ENCODE data around the gene TOR2A. TPM values are rescaled to one million over a fixed set of nuclear protein-coding genes. Genes with fewer than 3 reads are reported as not detected.

TOR2A gene
- total RNA-seq, 4 donors from 2014 or later = 31.4 to 126 (median 48.1) TPM

DNA sequence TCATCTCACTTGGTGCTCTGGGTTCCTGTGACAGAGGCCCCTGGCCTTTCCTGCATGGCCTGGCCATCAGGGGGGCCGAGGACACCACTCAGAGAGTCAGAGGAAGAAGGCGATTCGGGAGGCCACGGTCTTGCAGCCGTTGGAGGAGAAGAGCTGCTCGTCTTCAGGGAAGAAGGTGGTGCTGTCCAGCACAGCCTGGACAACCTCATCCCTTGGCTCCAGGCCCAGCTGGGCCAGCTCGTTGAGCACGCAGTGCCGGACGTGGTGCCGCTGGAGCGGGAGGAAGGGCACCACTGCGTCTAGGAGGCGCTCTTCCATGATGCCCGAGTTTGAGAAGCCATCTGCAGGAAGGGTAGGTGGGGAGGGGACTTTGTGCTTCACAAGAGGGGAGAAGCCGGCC lies 3.2 kb downstream of the TOR2A start:
- H3K9me3 ChIP-seq = no peaks in the 10 kb centered on the region
- H3K4me3 ChIP-seq = no peak overlapping the region
- H3K4me1 ChIP-seq = peaks cover 6 to 14% (median 11%) of the 10 kb centered on the region in 4 donors
- TF ChIP-seq POLR2AphosphoS5 (IDR thresholded peaks at IDR 0.05) (peak in 1 of 3 donors; percentile 50), EP300 (IDR thresholded peaks at IDR 0.05; ENCODE audit: low read depth) (no peak)
- no peak for DNase-seq
- no peak overlapping the region for H3K27ac ChIP-seq
- intact Hi-C loops (cut with DNase I; ENCODE audit: low total_unique reads) = loop anchor here (5.0 to 10.0 kb wide), 2 partner anchors 140 to 227 kb away; no protein-coding TSS in a partner anchor
- no peaks in the 10 kb centered on the region for H3K27me3 ChIP-seq
- WGBS, 2 donors (ENCODE audit: low coverage in 1 of 2) = 85 to 100% methylated on average over 1 to 16 of the region's 16 CpGs
- in situ Hi-C loops (cut with MboI; ENCODE audit: low pct_ligation_motif_present in 1 of 4, low pct_unique_long_range_greater_than_20kb in 1 of 4, low sequenced_read_pairs in 3 of 4) = loop anchor here (10.0 to 25.0 kb wide), 5 partner anchors 133 to 220 kb away; no protein-coding TSS in a partner anchor
- H3K36me3 ChIP-seq = peaks cover 0 to 4% (median 0%) of the 10 kb centered on the region in 4 donors

DNA sequence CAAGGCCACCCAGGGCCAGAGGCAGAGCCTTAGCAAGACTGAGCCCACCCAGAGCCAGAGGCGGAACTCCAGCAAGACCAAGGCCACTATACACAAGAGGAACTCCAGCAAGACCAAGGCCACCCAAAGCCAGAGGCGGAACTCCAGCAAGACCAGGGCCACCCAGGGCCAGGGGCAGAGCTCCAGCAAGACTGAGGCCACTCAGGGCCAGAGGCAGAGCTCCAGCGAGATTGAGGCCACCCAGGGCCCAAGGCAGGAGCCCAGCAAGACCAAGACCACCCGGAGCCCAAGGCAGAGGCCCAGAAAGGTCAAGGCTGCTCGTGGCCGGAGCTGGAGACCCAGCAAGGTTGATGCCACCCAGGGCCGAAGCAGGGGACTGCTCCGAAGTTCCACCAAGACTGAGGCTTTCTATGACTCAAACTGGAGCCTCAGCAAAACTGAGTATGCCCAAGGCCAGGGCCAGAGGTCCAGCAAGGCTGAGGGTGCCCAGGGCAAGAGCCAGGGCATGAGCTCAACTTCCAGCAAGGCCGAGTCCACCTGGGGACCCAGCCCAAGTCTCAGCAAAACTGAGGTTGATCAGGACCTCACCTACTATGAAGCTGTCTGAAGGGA lies 4.2 kb downstream of the TOR2A start:
- 84% methylated on average over 8 of the region's 9 CpGs; no CpG with 5 or more reads in 1 of the 2 donors for WGBS, 2 donors (ENCODE audit: low coverage in 1 of 2)
- no peak overlapping the region for H3K27ac ChIP-seq
- no peak for DNase-seq
- H3K4me1 ChIP-seq = peaks cover 6 to 14% (median 11%) of the 10 kb centered on the region in 4 donors
- TF ChIP-seq, protein P1, sequence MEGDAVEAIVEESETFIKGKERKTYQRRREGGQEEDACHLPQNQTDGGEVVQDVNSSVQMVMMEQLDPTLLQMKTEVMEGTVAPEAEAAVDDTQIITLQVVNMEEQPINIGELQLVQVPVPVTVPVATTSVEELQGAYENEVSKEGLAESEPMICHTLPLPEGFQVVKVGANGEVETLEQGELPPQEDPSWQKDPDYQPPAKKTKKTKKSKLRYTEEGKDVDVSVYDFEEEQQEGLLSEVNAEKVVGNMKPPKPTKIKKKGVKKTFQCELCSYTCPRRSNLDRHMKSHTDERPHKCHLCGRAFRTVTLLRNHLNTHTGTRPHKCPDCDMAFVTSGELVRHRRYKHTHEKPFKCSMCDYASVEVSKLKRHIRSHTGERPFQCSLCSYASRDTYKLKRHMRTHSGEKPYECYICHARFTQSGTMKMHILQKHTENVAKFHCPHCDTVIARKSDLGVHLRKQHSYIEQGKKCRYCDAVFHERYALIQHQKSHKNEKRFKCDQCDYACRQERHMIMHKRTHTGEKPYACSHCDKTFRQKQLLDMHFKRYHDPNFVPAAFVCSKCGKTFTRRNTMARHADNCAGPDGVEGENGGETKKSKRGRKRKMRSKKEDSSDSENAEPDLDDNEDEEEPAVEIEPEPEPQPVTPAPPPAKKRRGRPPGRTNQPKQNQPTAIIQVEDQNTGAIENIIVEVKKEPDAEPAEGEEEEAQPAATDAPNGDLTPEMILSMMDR (IDR thresholded peaks at IDR 0.05) = no peak
- no peaks in the 10 kb centered on the region for H3K9me3 ChIP-seq
- in situ Hi-C loops (cut with MboI; ENCODE audit: low pct_ligation_motif_present in 1 of 4, low pct_unique_long_range_greater_than_20kb in 1 of 4, low sequenced_read_pairs in 3 of 4) (loop anchor here (10.0 to 25.0 kb wide), 5 partner anchors 134 to 219 kb away; no protein-coding TSS in a partner anchor), intact Hi-C loops (cut with DNase I; ENCODE audit: low total_unique reads) (loop anchor here (5.0 to 10.0 kb wide), 2 partner anchors 139 to 226 kb away; no protein-coding TSS in a partner anchor)
- peaks cover 0 to 4% (median 0%) of the 10 kb centered on the region in 4 donors for H3K36me3 ChIP-seq
- no peak overlapping the region for H3K4me3 ChIP-seq
- no peaks in the 10 kb centered on the region for H3K27me3 ChIP-seq

DNA sequence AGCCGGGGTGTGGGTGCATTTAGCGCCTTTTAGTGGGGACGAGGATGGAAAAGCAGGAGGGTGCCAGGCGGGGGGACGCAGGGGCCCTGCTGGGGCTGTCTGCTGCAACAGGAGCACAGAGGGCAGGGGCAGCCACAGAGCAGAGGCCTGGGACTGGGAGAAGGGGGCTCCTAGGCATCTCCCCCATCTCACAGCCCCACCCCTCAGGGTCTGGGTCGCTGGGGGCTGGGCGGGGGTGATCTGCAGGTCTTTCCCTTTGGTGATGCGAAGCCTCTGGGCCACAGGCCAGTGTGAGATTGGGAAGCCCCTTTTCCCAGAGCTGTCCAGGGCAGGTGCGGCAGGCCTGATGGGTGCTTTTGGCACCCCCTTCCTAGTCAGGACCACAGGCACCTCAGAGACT lies 4.8 kb downstream of the TOR2A start:
- no peaks in the 10 kb centered on the region for H3K27me3 ChIP-seq
- WGBS, 2 donors (ENCODE audit: low coverage in 1 of 2) = 87% methylated on average over 8 of the region's 9 CpGs; no CpG with 5 or more reads in 1 of the 2 donors
- H3K4me3 ChIP-seq = no peak overlapping the region
- peaks cover 0 to 4% (median 0%) of the 10 kb centered on the region in 4 donors for H3K36me3 ChIP-seq
- in situ Hi-C loops (cut with MboI; ENCODE audit: low pct_ligation_motif_present in 1 of 4, low pct_unique_long_range_greater_than_20kb in 1 of 4, low sequenced_read_pairs in 3 of 4) (loop anchor here (10.0 to 25.0 kb wide), 5 partner anchors 135 to 218 kb away; no protein-coding TSS in a partner anchor), intact Hi-C loops (cut with DNase I; ENCODE audit: low total_unique reads) (loop anchor here (5.0 to 10.0 kb wide), 2 partner anchors 138 to 225 kb away; no protein-coding TSS in a partner anchor)
- no peak overlapping the region for H3K27ac ChIP-seq
- H3K9me3 ChIP-seq = no peaks in the 10 kb centered on the region
- no peak for DNase-seq
- peaks cover 6 to 10% (median 9%) of the 10 kb centered on the region in 4 donors for H3K4me1 ChIP-seq
- TF ChIP-seq POLR2A (IDR thresholded peaks at IDR 0.05) (no peak), POLR2AphosphoS5 (IDR thresholded peaks at IDR 0.05) (no peak), EP300 (IDR thresholded peaks at IDR 0.05; ENCODE audit: low read depth) (no peak)
- TF ChIP-seq, protein P1 (IDR thresholded peaks at IDR 0.05) = no peak

DNA sequence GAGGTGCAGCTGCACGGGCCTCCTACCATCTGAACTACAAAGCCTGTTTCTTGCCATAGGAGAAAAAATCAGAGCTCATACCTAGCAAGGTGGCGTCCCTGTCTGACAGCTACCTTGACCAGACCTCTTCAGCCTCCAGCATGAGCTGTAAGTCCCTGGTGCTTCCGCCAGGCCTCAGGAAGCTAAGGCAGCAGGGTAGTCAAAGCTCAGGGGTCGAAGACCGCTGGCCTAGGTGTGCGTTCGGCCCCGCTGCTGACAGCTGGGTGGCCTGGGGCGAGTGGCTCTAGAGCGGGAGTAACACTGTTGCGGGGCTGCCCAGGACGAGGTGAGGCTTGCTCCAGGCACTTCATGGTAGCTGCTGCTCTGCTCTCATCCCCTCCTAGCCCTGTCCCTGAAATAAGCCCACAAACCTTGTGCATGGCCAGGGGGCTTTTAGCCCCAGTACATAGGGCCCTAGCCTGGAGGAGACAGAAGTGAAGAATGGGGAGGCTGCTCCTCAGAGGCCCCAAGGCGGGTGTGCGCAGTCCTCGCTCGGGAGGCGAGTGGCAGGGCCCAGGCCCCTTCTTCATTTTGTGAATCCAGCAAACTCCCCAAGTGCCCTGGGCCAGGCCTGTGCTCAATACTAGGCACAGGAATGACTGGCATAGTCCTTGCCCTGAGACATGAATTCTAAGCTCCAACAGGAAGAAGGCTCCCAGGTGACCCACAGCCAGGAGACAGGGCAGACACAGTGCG lies 5.4 kb downstream of the TOR2A start:
- WGBS, 2 donors (ENCODE audit: low coverage in 1 of 2) = 83% methylated on average over 17 of the region's 18 CpGs; no CpG with 5 or more reads in 1 of the 2 donors
- in situ Hi-C loops (cut with MboI; ENCODE audit: low pct_ligation_motif_present in 1 of 4, low pct_unique_long_range_greater_than_20kb in 1 of 4, low sequenced_read_pairs in 3 of 4) = loop anchor here (10.0 to 25.0 kb wide), 5 partner anchors 135 to 217 kb away; no protein-coding TSS in a partner anchor
- no peak for DNase-seq
- H3K4me3 ChIP-seq = no peak overlapping the region
- no peaks in the 10 kb centered on the region for H3K9me3 ChIP-seq
- intact Hi-C loops (cut with DNase I; ENCODE audit: low total_unique reads) = loop anchor here (5.0 to 10.0 kb wide), 2 partner anchors 137 to 225 kb away; no protein-coding TSS in a partner anchor
- H3K4me1 ChIP-seq = peaks cover 6 to 14% (median 11%) of the 10 kb centered on the region in 4 donors
- H3K27me3 ChIP-seq = no peaks in the 10 kb centered on the region
- peaks cover 0 to 4% (median 0%) of the 10 kb centered on the region in 4 donors for H3K36me3 ChIP-seq
- TF ChIP-seq POLR2A (IDR thresholded peaks at IDR 0.05) (no peak), POLR2AphosphoS5 (IDR thresholded peaks at IDR 0.05) (no peak), EP300 (IDR thresholded peaks at IDR 0.05; ENCODE audit: low read depth) (no peak)
- TF ChIP-seq, protein P1 (IDR thresholded peaks at IDR 0.05) = no peak
- H3K27ac ChIP-seq = no peak overlapping the region
